Activated T-cell treated with anti-CD3 and anti-CD28 coated beads, Interleukin-2, amount 50 U/mL, for 4 hours (primary cell): ENCODE measurements around the gene ZNHIT2. TPM values are rescaled to one million over a fixed set of nuclear protein-coding genes. Genes with fewer than 3 reads are reported as not detected.

Source experiments
- ATAC-seq, 2 donors: fragments of 200-7000 bp; cut with Tn5 transposase; one replicate each; pipeline ENCODE4 v1.10.0; 2021
- DNase-seq: peaks from one replicate; pipeline ENCODE4 v3.0.0-alpha.2; 2020
- H3K27me3 Mint-ChIP-seq: one replicate; pipeline ENCODE4 v1.8.0; 2021; ENCODE audit warnings: low read depth, mixed read lengths
- H3K36me3 Mint-ChIP-seq: one replicate; pipeline ENCODE4 v1.8.0; 2022; ENCODE audit warnings: mixed read lengths; ENCODE audit not compliant: insufficient read depth
- H3K4me1 Mint-ChIP-seq: one replicate; pipeline ENCODE4 v1.8.0; 2021; ENCODE audit warnings: low read depth, mixed read lengths
- H3K4me3 Mint-ChIP-seq: one replicate; pipeline ENCODE4 v1.8.0; 2021; ENCODE audit warnings: mild to moderate bottlenecking, moderate library complexity, mixed read lengths
- H3K9me3 Mint-ChIP-seq: one replicate; pipeline ENCODE4 v1.8.0; 2021; ENCODE audit warnings: mixed read lengths
- total RNA-seq, 3 donors: library from RNA; stranded (reverse); gene quantifications; one replicate each; pipeline ENCODE4 v1.2.1, GENCODE V29; 2021

Gene ZNHIT2
- total RNA-seq, 3 donors from 2014 or later, result 25.9 to 28.1 (median 26.2) TPM

- DNase-seq (no peak), ATAC-seq (no peak)
- no peaks in the 10 kb centered on the region for H3K27me3 Mint-ChIP-seq
- no peak overlapping the region for H3K4me3 Mint-ChIP-seq
- peaks cover 17% of the 10 kb centered on the region for H3K36me3 Mint-ChIP-seq
- H3K9me3 Mint-ChIP-seq, result no peaks in the 10 kb centered on the region
- peaks cover 34% of the 10 kb centered on the region for H3K4me1 Mint-ChIP-seq
Measured at GRCh38 chr11:65108469-65109123, 8.9 kb downstream of the ZNHIT2 start.

- H3K27me3 Mint-ChIP-seq, result no peaks in the 10 kb centered on the region
- H3K4me1 Mint-ChIP-seq, result peaks cover 30% of the 10 kb centered on the region
- no peak for DNase-seq
- H3K9me3 Mint-ChIP-seq, result no peaks in the 10 kb centered on the region
- ATAC-seq, result no peak
- peaks cover 17% of the 10 kb centered on the region for H3K36me3 Mint-ChIP-seq
- no peak overlapping the region for H3K4me3 Mint-ChIP-seq
Measured at GRCh38 chr11:65107751-65108468, 9.6 kb downstream of the ZNHIT2 start.

- ATAC-seq (no peak), DNase-seq (no peak)
- Mint-ChIP-seq H3K4me1 (peaks cover 29% of the 10 kb centered on the region), H3K27me3 (no peaks in the 10 kb centered on the region), H3K4me3 (no peak overlapping the region), H3K9me3 (no peaks in the 10 kb centered on the region), H3K36me3 (peaks cover 17% of the 10 kb centered on the region)
Measured at GRCh38 chr11:65107078-65107477, 10.4 kb downstream of the ZNHIT2 start.

- no peaks in the 10 kb centered on the region for H3K9me3 Mint-ChIP-seq
- H3K4me1 Mint-ChIP-seq, result peaks cover 8% of the 10 kb centered on the region
- ATAC-seq (no peak), DNase-seq (no peak)
- no peaks in the 10 kb centered on the region for H3K27me3 Mint-ChIP-seq
- H3K4me3 Mint-ChIP-seq, result no peak overlapping the region
- H3K36me3 Mint-ChIP-seq, result peaks cover 16% of the 10 kb centered on the region
Measured at GRCh38 chr11:65104628-65105027, 12.9 kb downstream of the ZNHIT2 start.

- DNase-seq (no peak), ATAC-seq (no peak)
- Mint-ChIP-seq H3K27me3 (no peaks in the 10 kb centered on the region), H3K4me1 (peaks cover 10% of the 10 kb centered on the region), H3K9me3 (no peaks in the 10 kb centered on the region), H3K36me3 (peaks cover 20% of the 10 kb centered on the region), H3K4me3 (no peak overlapping the region)
Measured at GRCh38 chr11:65103476-65103875, 14.0 kb downstream of the ZNHIT2 start.

GRCh38 chr11:65102142-65103095, 15.1 kb downstream of the ZNHIT2 start:
- Mint-ChIP-seq H3K36me3 (peaks cover 21% of the 10 kb centered on the region), H3K9me3 (no peaks in the 10 kb centered on the region), H3K27me3 (no peaks in the 10 kb centered on the region), H3K4me1 (peaks cover 15% of the 10 kb centered on the region), H3K4me3 (no peak overlapping the region)
- DNase-seq (no peak), ATAC-seq (no peak)

- Mint-ChIP-seq H3K4me1 (peaks cover 15% of the 10 kb centered on the region), H3K9me3 (no peaks in the 10 kb centered on the region), H3K27me3 (no peaks in the 10 kb centered on the region), H3K36me3 (peaks cover 14% of the 10 kb centered on the region), H3K4me3 (no peak overlapping the region)
- no peak for ATAC-seq
- DNase-seq, result no peak
Measured at GRCh38 chr11:65100674-65101350, 16.7 kb downstream of the ZNHIT2 start.

GRCh38 chr11:65096926-65097325, 20.6 kb downstream of the ZNHIT2 start:
- Mint-ChIP-seq H3K4me3 (peak overlapping the region; percentile 92), H3K9me3 (no peaks in the 10 kb centered on the region), H3K36me3 (peaks cover 7% of the 10 kb centered on the region), H3K4me1 (peaks cover 15% of the 10 kb centered on the region), H3K27me3 (no peaks in the 10 kb centered on the region)
- ATAC-seq (no peak), DNase-seq (no peak)

GRCh38 chr11:65095974-65096806, 21.3 kb downstream of the ZNHIT2 start, which contains the start of gene VPS51:
VPS51 (plus strand) TSS chr11:65096214; CDS start chr11:65096251, 37 bp downstream.
- Mint-ChIP-seq H3K9me3 (no peaks in the 10 kb centered on the region), H3K36me3 (peaks cover 7% of the 10 kb centered on the region), H3K4me3 (peak within 1 kb of the TSS; percentile 92), H3K27me3 (no peaks in the 10 kb centered on the region), H3K4me1 (peaks cover 15% of the 10 kb centered on the region)
- DNase-seq (peak; percentile 80), ATAC-seq (peak; percentile 93 to 95)

GRCh38 chr11:65095427-65095826, 22.1 kb downstream of the ZNHIT2 start:
- ATAC-seq, result no peak
- peaks cover 5% of the 10 kb centered on the region for H3K36me3 Mint-ChIP-seq
- H3K9me3 Mint-ChIP-seq, result no peaks in the 10 kb centered on the region
- peaks cover 15% of the 10 kb centered on the region for H3K4me1 Mint-ChIP-seq
- H3K27me3 Mint-ChIP-seq, result no peaks in the 10 kb centered on the region
- peak overlapping the region; percentile 92 for H3K4me3 Mint-ChIP-seq
- no peak for DNase-seq

- Mint-ChIP-seq H3K4me1 (peaks cover 5% of the 10 kb centered on the region), H3K9me3 (no peaks in the 10 kb centered on the region), H3K4me3 (no peak overlapping the region), H3K27me3 (no peaks in the 10 kb centered on the region), H3K36me3 (peaks cover 21% of the 10 kb centered on the region)
- DNase-seq (no peak), ATAC-seq (no peak)
Measured at GRCh38 chr11:65090628-65091027, 26.9 kb downstream of the ZNHIT2 start.

- H3K27me3 Mint-ChIP-seq, result no peaks in the 10 kb centered on the region
Measured at GRCh38 chr11:65089621-65090020, 27.9 kb downstream of the ZNHIT2 start.

GRCh38 chr11:65087827-65088226, 29.7 kb downstream of the ZNHIT2 start:
- ATAC-seq (no peak), DNase-seq (no peak)
- H3K4me1 Mint-ChIP-seq, result peaks cover 24% of the 10 kb centered on the region
- no peaks in the 10 kb centered on the region for H3K9me3 Mint-ChIP-seq
- H3K27me3 Mint-ChIP-seq, result no peaks in the 10 kb centered on the region
- H3K4me3 Mint-ChIP-seq, result no peak overlapping the region
- peaks cover 22% of the 10 kb centered on the region for H3K36me3 Mint-ChIP-seq

More at GRCh38 chr11:65089621-65090020, 27.9 kb downstream of the ZNHIT2 start:
- Mint-ChIP-seq H3K4me1 (peaks cover 13% of the 10 kb centered on the region), H3K36me3 (peaks cover 22% of the 10 kb centered on the region), H3K9me3 (no peaks in the 10 kb centered on the region), H3K4me3 (no peak overlapping the region)
- ATAC-seq, result no peak
- DNase-seq, result no peak
